ENCODE data around the gene LRP8.

LRP8 gene

DNA sequence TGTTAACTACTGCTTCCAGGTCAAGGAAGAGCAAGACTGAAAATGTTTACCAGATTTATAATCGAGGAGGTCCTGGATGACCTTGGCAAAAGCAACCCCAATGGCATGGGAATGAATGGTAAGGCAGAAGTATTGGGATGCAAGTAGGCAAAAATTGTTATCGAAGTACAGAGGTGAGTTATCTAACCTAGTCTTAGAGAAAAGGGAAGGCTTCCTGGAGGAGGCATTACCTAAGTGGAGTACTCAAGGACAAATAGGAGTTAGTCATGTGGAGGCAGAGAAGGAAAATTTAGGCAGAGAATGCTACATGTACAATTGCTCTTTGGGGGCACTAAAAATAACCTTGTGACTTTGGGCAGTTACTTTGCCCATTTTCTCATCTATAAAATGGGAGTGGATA is 86.0 kb downstream of the LRP8 start:
- Histone ChIP-seq H3K4me3 (ENCODE audit: low read length) (no peak overlapping the region), H3K27me3 (replicated peaks; ENCODE audit: insufficient read depth, low read length) (no peaks in the 10 kb centered on the region), H3K36me3 (replicated peaks; ENCODE audit: insufficient read depth, low read length) (peaks cover 11% of the 10 kb centered on the region; the same call in 1 of the 2 replicates), H4K20me1 (ENCODE audit: insufficient read depth, low read length) (no peaks in the 10 kb centered on the region), H3K9me3 (replicated peaks; ENCODE audit: insufficient read depth, low read length) (no peaks in the 10 kb centered on the region), H3F3A (ENCODE audit: insufficient read depth, low read length) (peaks cover 8% of the 10 kb centered on the region), H3K4me1 (ENCODE audit: low read length) (peaks cover 8% of the 10 kb centered on the region), H3K4me2 (ENCODE audit: low read depth, low read length) (no peak overlapping the region), H3K79me2 (ENCODE audit: low read length) (peaks cover 15% of the 10 kb centered on the region), H3K9me2 (replicated peaks; ENCODE audit: insufficient read depth, low read length) (no peaks in the 10 kb centered on the region), H3K27ac (ENCODE audit: low read length) (no peak overlapping the region), H3K9ac (ENCODE audit: low read length) (no peak overlapping the region), H2AFZ (ENCODE audit: low read length) (no peak overlapping the region)
- TF ChIP-seq CTCF (IDR thresholded peaks at IDR 0.05; ENCODE audit: low read length) (no peak), EZH2 (optimal IDR thresholded peaks at IDR 0.05; ENCODE audit: low read depth, low read length) (no peak), EZH2phosphoT487 (IDR thresholded peaks at IDR 0.05; ENCODE audit: low read length) (no peak)
- no peak for DNase-seq

- peaks cover 8% of the 10 kb centered on the region for H3F3A ChIP-seq (ENCODE audit: insufficient read depth, low read length)
- no peaks in the 10 kb centered on the region; the same call in 1 of the 2 replicates for H3K36me3 ChIP-seq (replicated peaks; ENCODE audit: insufficient read depth, low read length)
- no peaks in the 10 kb centered on the region for H4K20me1 ChIP-seq (ENCODE audit: insufficient read depth, low read length)
- H3K9ac ChIP-seq (ENCODE audit: low read length): peak within 1 kb of the TSS; percentile 87
- no peaks in the 10 kb centered on the region for H3K27me3 ChIP-seq (replicated peaks; ENCODE audit: insufficient read depth, low read length)
- peak within 1 kb of the TSS; percentile 97 for H3K4me3 ChIP-seq (ENCODE audit: low read length)
- peak within 1 kb of the TSS; percentile 52; the same call in 1 of the 2 replicates for H3K27ac ChIP-seq (ENCODE audit: low read length)
- H2AFZ ChIP-seq (ENCODE audit: low read length): peak within 1 kb of the TSS; percentile 86
- peak; percentile 99 for DNase-seq
- H3K9me3 ChIP-seq (replicated peaks; ENCODE audit: insufficient read depth, low read length): no peaks in the 10 kb centered on the region
- no peak for TF ChIP-seq EZH2 (optimal IDR thresholded peaks at IDR 0.05; ENCODE audit: low read depth, low read length)
- TF ChIP-seq EZH2phosphoT487 (IDR thresholded peaks at IDR 0.05; ENCODE audit: low read length): no peak
- no peak for TF ChIP-seq CTCF (IDR thresholded peaks at IDR 0.05; ENCODE audit: low read length)
- peaks cover 4% of the 10 kb centered on the region; the same call in 1 of the 2 replicates for H3K4me1 ChIP-seq (ENCODE audit: low read length)
- peaks cover 42% of the 10 kb centered on the region for H3K79me2 ChIP-seq (ENCODE audit: low read length)
- peak within 1 kb of the TSS; percentile 70 for H3K4me2 ChIP-seq (ENCODE audit: low read depth, low read length)
- H3K9me2 ChIP-seq (replicated peaks; ENCODE audit: insufficient read depth, low read length): no peaks in the 10 kb centered on the region
These were observed 89.4 kb downstream of the LRP8 start, which contains the start of gene MAGOH for GRCh38 chr1:53238197-53239155. Gene MAGOH, minus strand, starts transcription at chr1:53238518. Its CDS starts 70 bp downstream, at chr1:53238448.

DNA sequence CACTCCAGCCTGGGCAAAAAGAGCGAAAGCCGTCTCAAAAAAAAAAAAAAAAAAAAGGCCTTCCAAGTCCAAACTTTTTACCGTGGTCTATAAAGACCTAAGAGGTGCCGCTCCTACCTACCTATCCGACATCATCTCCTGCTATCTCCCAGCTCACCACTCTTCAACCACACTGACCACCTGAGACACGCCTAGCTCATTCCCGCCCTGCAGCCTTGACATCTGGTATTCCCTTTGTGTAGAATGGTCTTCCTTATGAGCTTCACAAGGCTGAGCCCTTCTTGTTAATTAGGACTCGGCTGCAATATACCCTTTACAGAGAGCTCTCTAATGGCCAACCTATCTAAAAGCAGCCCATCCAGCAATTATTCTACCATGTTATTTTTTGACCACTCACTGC is 90.2 kb downstream of the LRP8 start:
- peak overlapping the region; percentile 97 for H3K4me3 ChIP-seq (ENCODE audit: low read length)
- peak overlapping the region; percentile 73 for H2AFZ ChIP-seq (ENCODE audit: low read length)
- no peaks in the 10 kb centered on the region for H3K27me3 ChIP-seq (replicated peaks; ENCODE audit: insufficient read depth, low read length)
- H3K9ac ChIP-seq (ENCODE audit: low read length): peak overlapping the region; percentile 87
- DNase-seq: no peak
- peaks cover 42% of the 10 kb centered on the region for H3K79me2 ChIP-seq (ENCODE audit: low read length)
- H3K9me2 ChIP-seq (replicated peaks; ENCODE audit: insufficient read depth, low read length): no peaks in the 10 kb centered on the region
- H3K36me3 ChIP-seq (replicated peaks; ENCODE audit: insufficient read depth, low read length): peaks cover under 1% of the 10 kb centered on the region; the same call in 1 of the 2 replicates
- no peaks in the 10 kb centered on the region for H3K9me3 ChIP-seq (replicated peaks; ENCODE audit: insufficient read depth, low read length)
- no peak for TF ChIP-seq EZH2 (optimal IDR thresholded peaks at IDR 0.05; ENCODE audit: low read depth, low read length)
- no peak for TF ChIP-seq EZH2phosphoT487 (IDR thresholded peaks at IDR 0.05; ENCODE audit: low read length)
- no peak for TF ChIP-seq CTCF (IDR thresholded peaks at IDR 0.05; ENCODE audit: low read length)
- H3K4me1 ChIP-seq (ENCODE audit: low read length): peaks cover 4% of the 10 kb centered on the region; the same call in 1 of the 2 replicates
- peaks cover 8% of the 10 kb centered on the region for H3F3A ChIP-seq (ENCODE audit: insufficient read depth, low read length)
- H3K27ac ChIP-seq (ENCODE audit: low read length): peak overlapping the region; percentile 52; the same call in 1 of the 2 replicates
- H3K4me2 ChIP-seq (ENCODE audit: low read depth, low read length): peak overlapping the region; percentile 70
- H4K20me1 ChIP-seq (ENCODE audit: insufficient read depth, low read length): no peaks in the 10 kb centered on the region

All from MM.1S (cell line).